ENCODE results near the gene SPPL2B.

The SPPL2B gene

DNA sequence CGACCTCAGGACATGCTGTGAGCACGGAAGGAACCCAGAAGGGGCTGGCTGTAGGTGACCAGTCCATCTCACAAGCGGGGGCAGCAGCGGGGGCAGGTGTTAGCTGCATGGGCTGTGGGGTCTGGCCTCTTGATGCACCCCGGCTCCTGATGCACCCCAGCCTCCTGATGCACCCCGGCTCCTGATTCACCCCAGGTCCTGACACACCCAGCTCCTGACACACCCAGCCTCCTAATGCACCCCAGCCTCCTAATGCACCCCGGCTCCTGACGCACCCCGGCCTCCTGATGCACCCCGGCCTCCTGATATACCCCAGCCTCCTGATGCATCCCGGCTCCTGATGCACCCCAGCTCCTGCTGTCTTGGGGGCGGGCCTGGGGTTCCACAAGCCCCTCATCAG lies 7.5 kb upstream of the SPPL2B start:
- in situ Hi-C loops (cut with MboI; ENCODE audit: low sequenced_read_pairs), result no loop called here

DNA sequence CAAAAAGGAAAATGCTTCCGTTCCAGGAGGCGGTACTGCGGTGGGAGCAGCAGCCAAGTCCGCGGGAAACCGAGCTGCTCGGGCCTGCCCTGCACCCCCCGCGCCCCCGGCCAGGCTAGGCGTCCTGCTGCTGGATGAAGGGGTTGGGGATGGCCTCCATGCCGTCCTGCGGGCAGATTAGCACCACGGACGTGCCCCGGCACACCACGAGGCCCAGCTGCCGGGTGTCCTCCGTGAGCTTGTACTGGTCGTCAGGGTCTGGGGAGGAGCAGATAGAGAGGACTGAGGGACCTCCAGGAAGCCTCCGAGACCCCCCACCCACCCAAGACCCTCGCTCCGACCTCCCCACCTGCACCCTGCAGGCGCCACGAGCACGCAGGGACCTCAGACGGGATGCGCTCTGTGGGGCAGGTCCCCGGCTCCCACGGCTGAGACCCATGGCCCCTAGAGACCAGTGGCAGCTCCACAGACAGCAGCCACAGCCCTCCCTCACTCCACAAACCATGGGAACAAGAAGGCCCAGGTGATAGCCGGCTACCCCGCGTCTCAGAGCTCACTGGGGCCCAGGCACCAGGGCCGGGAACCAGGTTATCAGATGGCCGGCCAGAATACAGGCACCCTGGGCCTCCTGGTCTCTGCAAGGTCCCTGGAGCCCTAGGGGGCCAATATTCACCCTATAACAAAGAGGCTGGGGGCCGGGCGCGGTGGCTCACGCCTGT lies 6.8 kb upstream of the SPPL2B start:
- in situ Hi-C loops (cut with MboI; ENCODE audit: low sequenced_read_pairs), result no loop called here

DNA sequence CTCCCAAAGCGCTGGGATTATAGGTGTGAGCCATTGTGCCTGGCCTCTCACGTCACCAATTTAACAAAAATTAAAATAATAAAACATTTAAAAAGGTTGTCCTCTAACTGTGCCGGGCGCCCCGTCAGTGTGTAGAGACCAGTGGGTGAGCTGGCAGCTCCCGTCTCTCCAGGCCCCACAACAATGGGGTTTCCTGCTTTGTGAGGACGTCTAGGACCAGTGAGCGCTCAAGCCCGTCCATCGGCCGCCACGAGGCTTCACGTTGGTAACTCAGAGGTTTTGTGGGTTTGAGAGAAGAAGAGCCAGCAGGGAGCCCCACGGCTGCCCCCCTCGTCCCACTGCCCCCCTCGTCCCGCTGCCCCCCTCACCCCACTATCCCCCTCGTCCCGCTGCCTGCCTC lies 4.8 kb upstream of the SPPL2B start:
- in situ Hi-C loops (cut with MboI; ENCODE audit: low sequenced_read_pairs), result no loop called here

DNA sequence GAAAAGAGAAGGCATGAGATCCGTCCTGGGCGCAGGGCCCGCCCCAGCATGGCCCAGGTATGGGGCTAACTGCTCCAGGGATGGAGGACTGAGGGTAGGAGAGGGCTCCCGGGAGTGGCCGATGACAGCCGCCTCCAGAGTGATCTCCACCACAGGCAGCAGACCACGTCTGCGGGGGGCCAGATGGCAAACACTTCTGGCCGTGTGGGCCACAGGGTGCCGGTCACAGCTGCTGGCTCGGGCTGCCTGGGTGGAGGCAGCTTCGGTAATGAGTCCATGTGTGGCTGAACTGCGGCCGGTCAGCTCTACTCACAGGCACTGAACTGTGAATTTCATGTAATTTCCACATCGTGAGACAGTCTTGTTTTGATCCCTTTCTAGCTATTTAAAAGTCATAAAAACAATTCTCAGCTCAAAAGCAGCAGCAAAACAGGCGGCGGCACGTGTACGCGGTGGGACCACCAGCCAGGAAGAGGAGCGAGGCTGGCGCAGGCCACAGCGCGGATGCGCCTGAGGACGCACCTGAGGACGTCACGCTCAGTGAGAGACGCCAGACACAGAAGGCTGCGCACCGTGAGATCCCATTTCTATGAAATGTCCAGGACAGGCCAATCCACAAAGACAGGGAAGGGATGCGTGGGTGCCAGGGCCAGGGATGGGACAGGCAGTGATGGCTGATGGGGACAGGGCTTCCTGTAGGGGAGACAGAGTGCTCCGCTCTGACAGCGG lies 4.1 kb upstream of the SPPL2B start:
- in situ Hi-C loops (cut with MboI; ENCODE audit: low sequenced_read_pairs), result no loop called here

DNA sequence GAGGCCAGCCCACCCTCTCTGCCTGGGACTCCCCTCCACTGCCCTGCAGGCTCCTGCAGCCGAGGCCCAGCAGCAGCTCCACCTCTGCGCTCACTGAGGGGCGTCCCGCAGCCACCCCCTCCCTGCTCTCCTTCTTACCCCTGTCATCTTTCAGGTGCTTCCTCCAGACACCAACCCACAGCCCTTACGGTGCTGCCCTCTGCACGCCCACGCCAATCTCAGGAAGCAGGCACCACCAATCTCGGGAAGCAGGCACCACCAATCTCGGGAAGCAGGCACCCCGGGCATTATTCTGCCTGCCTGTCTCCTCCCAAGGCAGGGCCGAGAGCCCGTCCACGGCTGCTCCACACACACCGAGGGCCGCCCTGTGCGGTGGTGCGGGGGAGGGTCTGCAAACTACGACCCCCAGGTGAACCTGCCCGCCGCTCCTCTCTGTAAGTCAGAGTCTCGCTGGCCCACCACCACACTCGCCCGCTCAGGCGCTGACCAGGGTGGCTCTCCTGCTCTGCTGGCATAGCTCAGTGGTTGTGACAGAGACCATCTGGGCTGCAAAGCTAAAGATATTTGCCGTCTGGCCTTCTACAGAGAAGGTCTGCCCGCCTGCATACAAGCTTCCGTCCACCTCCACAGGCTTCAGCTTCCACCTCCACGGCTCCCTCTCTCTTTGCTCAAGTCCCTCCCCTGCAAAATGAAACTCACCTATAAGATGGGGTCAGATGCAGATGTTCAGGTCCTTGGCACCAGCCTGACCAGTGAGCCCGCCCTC lies 3.0 kb upstream of the SPPL2B start:
- in situ Hi-C loops (cut with MboI; ENCODE audit: low sequenced_read_pairs), result no loop called here

DNA sequence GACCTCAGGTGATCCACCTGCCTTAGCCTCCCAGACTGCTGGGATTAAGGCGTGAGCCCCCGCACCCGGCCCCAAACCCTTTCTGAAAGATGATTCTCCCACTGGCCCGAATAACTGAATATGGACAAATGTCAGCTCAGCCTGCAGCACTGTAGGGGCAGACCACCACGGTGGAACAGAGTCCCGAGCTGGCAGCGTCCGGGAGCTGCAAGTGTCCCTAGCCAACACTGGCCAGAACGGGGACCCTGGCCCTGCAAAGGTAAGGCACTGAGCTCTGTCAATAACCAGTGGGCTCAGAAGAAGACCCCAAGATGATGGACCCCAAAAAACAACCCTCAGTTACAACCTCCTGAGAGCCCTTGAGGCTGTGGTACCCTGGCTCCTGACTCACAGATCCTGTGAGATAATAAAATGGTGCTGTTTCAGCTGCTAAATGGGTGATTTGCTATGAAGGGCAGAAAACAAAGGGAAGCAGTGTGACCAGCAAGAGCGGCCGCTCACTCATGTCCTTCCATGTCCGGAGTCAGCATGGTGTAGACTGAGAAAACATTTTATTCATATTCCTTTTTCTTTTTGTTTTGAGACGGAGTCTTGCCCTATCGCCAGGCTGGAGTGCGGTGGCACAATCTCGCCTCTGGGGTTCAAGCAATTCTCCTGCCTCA lies 1.7 kb upstream of the SPPL2B start:
- in situ Hi-C loops (cut with MboI; ENCODE audit: low sequenced_read_pairs), result no loop called here

DNA sequence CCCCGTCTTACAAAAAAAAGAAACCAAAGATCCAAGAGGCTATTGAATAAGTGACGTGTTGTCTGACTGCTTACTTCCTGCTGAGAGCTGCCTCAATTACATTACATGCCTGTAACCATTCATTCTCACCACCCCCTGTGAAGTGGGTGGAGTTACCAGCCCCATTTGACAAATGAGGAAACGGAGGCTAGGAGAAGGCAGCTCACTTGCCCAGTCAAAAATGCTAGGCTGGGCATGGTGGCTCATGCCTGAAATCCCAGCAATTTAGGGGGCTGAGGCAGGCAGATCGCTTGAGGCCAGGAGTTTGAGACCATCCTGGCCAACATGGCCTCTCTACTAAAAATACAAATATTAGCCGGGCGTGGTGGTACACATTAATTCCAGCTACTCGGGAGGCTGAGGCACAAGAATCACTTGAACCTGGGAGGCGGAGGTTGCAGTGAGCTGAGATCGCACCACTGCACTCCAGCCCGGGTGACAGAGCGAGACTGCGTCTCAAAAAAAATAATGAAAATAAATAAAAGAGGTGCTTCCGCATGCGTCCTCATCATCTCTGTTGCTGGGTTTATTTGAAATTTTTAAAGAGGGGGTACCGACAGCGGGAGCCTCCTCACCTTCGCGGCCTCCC lies 597 bp upstream of the SPPL2B start:
- in situ Hi-C loops (cut with MboI; ENCODE audit: low sequenced_read_pairs), result no loop called here

DNA sequence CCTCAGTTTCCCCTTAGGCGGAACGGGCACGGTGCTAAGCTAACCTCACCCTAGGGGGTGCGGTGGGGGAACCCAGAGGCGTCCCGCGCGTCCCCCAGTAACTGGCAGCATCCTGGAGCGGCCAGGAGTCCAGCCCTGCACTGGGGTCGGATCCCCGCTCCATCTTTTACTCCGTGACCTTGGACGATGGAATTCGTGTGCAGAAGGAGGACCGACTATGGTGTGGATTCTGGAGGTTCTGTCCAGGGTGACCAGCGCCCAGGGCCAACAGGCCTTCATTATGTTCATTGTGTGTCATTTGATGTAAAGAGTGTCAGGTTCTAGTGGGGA lies 630 bp downstream of the SPPL2B start:
- in situ Hi-C loops (cut with MboI; ENCODE audit: low sequenced_read_pairs), result no loop called here

DNA sequence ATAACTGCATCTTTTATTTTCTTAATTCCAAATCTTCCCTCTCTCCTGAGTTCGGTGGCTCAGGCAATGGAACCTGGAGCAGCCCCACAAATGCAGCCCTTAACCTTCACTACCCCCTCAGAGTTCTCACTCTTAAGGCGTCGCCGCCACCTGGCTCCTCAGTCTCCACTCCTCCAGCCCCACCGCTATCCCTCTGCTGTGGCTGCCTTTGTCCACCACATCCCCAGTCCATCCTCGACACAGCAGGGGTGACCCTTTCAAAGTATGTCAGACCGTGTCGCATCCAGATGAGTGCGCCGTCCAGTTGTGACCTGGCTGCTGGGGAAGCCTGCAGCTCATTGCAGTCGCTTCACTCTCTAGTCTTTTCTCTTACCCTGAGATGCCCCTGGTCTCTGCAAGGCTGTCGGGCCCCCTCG lies 1.0 kb downstream of the SPPL2B start:
- in situ Hi-C loops (cut with MboI; ENCODE audit: low sequenced_read_pairs), result no loop called here

DNA sequence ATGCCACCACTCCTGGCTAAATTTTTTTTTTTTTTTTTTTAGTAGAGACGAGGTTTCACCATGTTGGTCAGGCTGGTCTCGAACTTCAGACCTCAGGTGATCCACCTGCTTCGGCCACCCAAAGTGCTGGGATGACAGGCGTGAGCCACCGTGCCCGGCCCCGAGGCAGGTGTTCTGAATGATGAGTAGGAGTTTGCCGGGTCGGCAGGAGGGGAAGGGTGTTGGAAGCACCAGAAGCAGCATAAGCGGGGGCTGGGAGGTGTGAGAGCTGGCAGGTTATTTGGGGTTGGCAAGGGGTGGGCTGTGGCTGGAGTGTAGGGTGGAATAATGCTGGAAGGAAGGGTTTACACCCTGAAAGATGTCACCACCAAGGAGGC lies 1.8 kb downstream of the SPPL2B start:
- in situ Hi-C loops (cut with MboI; ENCODE audit: low sequenced_read_pairs), result no loop called here

DNA sequence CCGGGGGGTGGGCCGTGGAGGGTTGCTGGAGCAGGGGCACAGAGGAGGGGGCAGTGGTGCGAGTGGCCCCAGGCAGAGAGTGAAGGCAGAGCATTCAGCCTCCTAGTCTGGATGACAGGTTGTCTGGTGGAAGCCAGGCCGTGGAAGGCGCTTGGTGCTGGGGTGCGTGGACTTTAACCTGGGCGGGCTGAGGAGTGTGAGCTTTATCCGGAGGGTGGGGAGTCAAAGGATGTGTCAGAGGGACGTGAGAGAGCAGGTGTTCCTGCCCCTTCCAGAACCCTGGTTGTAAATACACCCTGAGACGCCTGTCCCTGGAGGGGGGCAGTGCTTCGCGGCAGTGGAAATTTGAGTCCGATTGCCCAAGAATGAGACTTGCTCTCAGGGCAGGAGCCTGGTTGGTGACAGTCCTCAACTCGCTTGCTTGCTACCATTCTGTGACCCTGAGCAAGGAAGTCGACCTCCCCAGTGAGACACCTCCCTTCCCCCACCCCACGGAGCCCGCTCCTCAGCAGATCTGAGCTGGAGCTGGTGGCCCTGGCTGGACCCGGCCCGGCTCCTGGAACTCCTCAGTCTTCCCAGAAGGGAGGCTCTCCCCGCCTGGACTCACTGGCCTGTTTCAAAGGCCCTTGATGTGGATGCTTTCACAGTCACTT lies 2.3 kb downstream of the SPPL2B start:
- in situ Hi-C loops (cut with MboI; ENCODE audit: low sequenced_read_pairs), result no loop called here

DNA sequence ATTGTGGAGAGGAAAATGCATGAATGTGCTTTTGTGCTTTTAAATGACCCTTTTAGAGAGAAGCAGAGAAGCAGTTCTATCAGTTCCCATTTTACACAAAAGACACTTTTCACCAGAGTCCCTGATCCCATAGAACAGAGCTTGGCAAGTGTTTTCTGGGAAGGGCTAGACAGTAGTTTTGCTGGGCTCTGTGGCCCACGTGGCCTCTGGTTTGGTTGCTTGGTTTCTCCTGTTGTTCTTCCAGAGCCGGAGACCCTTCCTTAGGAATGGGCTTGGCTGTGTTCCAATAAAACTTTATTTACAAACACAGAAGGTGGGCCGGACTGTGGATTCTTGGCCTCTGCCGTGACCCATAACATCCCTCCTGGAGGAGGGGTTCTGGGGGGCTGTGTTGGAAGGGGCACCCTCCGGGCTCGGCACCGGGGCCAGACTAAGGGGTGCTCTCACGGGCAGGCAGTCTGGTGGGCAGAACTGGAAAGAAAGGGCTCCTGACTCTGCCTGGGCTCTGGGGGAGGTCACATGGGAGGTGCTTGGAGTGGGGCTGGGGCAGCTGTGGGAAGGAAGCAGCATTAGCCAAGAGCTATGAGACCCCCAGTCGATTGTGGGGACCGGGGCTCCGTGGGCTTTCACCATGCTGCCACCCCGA lies 3.2 kb downstream of the SPPL2B start:
- in situ Hi-C loops (cut with MboI; ENCODE audit: low sequenced_read_pairs), result no loop called here

DNA sequence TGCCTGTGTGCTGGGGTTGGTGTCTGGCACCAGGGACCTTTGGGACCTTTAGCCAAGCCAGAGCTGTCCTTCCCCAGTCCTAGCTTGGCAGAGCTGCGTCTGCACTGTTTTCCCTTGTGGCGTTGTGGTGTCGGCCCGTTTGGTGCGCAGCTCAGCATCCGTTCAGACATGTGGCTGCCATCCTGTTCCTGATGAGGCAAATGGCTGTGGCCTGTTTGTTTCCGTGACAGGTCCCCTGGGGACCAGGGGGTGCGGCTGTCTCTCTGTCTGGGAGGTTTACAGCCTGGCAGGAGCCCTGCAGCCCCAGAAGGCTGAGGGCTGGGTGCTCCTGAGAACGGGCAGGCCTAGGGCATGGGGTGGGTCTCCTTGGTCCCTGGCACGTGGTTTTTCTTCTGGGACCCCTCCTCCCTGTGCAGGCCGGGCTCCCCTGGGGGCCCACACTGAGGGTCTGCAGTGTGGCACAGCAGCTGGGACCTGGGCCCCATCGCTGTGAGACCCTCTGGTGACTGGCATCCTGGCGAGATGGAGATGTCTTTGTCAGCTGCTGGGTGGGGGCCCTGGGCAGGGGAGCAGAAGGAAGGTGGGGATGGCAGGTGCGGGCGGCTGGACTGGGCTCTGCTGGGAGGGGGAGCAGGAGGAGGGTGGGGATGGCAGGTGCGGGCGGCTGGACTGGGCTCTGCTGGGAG lies 4.0 kb downstream of the SPPL2B start:
- in situ Hi-C loops (cut with MboI; ENCODE audit: low sequenced_read_pairs), result no loop called here

DNA sequence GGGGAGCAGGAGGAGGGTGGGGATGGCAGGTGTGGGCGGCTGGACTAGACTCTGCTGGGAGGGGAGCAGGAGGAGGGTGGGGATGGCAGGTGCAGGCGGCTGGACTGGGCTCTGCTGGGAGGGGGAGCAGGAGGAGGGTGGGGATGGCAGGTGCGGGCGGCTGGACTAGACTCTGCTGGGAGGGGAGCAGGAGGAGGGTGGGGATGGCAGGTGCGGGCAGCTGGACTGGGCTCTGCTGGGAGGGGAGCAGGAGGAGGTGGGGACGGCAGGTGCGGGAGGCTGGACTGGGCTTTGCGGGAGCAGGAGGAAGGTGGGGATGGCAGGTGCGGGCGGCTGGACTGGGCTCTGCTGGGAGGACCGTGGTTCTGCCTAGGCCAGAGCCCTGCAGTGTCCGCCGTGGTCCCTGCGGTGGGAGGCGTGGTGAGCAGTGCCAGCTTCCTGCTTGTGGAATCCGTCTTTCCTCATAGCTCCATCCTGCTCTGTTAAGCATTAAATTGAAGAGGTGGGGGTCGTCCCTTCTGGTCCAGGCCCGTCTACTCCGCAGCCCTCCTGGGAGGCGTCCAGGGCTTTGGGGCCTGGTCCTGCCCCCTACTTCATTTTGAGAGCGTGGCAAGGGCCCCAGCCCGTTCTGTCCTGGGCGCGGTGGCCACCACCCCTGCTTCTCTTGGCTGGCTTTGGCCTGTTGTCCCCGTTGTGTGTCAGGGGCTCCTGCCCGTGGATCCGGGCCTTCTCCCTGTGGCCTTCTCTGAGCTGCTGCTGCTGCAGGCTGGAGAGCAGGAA lies 4.7 kb downstream of the SPPL2B start:
- in situ Hi-C loops (cut with MboI; ENCODE audit: low sequenced_read_pairs), result no loop called here

DNA sequence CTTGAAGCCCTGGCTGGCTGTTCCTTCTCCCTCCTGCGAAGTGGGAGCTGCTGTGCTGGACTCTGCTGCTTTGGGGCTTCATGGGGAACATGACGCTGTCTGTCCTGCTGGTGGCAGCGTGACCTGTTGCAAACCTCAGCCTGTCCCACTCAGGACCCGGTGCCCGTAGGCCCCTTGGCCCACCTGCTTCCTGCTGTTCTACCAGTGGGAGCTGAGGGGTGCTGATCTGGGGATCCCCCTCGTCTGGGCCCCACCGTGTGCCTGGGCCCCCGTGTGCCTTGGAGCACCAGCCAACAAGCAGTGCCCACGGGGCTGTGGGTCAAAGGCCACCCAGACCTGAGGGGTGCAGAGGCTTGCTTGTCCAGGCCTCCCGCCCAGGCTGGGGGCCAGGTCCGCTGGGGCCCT lies 5.3 kb downstream of the SPPL2B start:
- in situ Hi-C loops (cut with MboI; ENCODE audit: low sequenced_read_pairs), result no loop called here

DNA sequence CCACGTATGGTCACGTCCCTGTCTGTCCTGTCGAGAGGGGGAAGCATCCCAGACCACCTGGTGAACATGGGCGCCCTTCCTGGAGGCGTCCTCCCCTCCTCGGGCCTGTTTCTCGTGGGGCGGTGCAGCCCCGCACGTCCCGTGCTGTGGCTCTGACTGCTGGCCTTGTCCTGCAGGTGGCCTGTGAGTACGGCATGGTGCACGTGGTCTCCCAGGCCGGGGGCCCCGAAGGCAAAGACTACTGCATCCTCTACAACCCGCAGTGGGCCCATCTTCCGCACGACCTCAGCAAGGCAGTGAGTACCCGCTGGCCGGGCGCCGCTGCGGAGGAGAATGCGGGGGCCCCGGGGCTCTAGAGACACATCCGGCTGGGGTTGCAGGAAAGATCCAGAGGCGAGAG lies 5.9 kb downstream of the SPPL2B start:
- in situ Hi-C loops (cut with MboI; ENCODE audit: low sequenced_read_pairs), result no loop called here

DNA sequence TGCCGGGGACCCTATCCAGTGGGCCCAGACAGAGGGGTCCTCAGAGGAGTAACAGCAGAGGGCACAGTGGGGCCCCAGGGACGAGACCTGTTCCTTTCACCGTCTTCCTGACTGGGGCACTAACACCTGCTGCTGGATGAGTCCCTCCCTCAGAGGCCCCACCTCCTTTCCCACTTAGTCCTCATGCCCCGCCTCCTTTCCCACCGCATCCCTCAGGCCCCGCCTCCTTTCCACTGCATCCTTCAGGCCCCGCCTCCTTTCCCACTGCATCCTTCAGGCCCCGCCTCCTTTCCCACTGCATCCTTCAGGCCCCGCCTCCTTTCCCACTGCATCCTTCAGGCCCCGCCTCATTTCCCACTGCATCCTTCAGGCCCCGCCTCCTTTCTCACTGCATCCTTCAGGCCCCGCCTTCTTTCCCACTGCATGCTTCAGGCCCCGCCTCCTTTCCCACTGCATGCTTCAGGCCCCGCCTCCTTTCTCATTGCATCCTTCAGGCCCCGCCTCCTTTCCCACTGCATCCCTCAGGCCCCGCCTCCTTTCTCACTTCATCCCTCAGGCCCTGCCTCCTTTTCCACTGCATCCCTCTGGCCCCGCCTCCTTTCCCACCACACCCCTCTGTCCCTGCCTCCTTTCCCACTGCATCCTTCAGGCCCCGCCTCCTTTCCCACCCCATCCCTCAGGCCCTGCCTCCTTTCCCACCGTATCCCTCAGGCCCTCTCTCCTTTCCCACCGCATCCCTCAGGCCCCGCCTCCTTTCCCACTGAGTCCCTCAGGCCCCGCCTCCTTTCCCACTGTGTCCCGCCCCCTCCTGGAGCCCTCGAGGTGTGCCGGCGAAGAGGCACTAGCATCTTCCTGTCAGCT lies 6.7 kb downstream of the SPPL2B start:
- in situ Hi-C loops (cut with MboI; ENCODE audit: low sequenced_read_pairs), result no loop called here

DNA sequence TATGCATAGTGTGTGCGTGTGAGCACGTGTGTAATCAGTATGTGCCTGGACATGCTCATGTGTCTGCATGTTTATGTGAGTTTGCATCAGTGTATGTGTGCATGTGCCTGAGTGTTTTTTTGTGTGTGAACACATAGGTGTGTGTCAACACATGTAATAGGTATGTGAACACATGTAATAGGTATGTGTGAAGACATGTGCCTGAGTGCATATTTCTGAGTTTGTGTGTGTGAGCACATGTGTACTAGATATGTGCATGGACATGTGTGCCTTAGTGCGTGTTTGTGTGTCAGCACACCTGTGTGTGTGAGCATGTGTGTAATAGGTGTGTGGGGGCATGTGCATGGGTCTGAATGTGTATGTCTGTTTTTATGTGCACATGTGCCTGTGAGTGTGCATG lies 7.4 kb downstream of the SPPL2B start:
- in situ Hi-C loops (cut with MboI; ENCODE audit: low sequenced_read_pairs), result no loop called here

All from HL-60/S4 treated with phorbol 12-myristate 13-acetate at 8.2 ng/mL for 4 days and 3 days (cell line).